Endothelial cell of umbilical vein (primary cell): Measurements from ENCODE around the gene LYRM1. TPM values are rescaled to one million over a fixed set of nuclear protein-coding genes. Genes with fewer than 3 reads are reported as not detected.
A peak's percentile ranks its signal among the peaks of the same experiment; 100 is the strongest.

Experiments
- BruUV-seq: library from RNA; stranded (reverse); fragments of 400-500 nt; replicated peaks from 2 replicates; lab custom pipeline; 2021; lab: Mats Ljungman, UMichigan
- CTCF ChIA-PET: fragments of 300-600, 350-600 bp; sonication (Branson Sonifier 250); formaldehyde crosslinking; loops from one replicate; lab custom pipeline; 2021; ENCODE audit warnings: antibody characterized with exemption, inconsistent platforms; lab: Charles Lee
- POLR2A ChIA-PET: fragments of 300-600, 350-600 bp; sonication (Branson Sonifier 250); formaldehyde crosslinking; loops from one replicate; lab custom pipeline; 2021; ENCODE audit warnings: antibody characterized with exemption, inconsistent platforms; lab: Charles Lee
- DNase-seq: peaks from one replicate; pipeline ENCODE4 v3.0.0-alpha.2; 2011; ENCODE audit warnings: low read depth, low spot score
- FAIRE-seq: peaks from 2 replicates; lab custom pipeline; 2011; peaks lifted over from hg19 to GRCh38; lab: Jason Lieb, UNC
- H2AFZ ChIP-seq: 2 replicates; pipeline ENCODE4 v1.6.0; 2012; ENCODE audit warnings: low read depth, low read length, control low read depth, inconsistent platforms
- H3K27ac ChIP-seq: 2 replicates; pipeline ENCODE4 v1.5.1; 2011; ENCODE audit warnings: low read depth, mild to moderate bottlenecking, control low read depth, low read length, moderate library complexity; ENCODE audit not compliant: insufficient read depth
- H3K27me3 ChIP-seq, 2 experiments: 2 replicates each; pipeline versions ENCODE4 v1.6.0 to v1.6.1; 2011; ENCODE audit warnings: low read length in 2 of 2, mixed read lengths in 1 of 2; ENCODE audit not compliant: control insufficient read depth in 2 of 2, insufficient read depth in 2 of 2
- H3K36me3 ChIP-seq, 2 experiments: 2 replicates in 1 of 2; 3 replicates in 1 of 2; pipeline ENCODE4 v1.5.1; 2011; ENCODE audit warnings: low read length in 2 of 2, mild to moderate bottlenecking in 1 of 2, moderate library complexity in 1 of 2; ENCODE audit not compliant: control insufficient read depth in 2 of 2, insufficient read depth in 2 of 2; ENCODE audit errors: extremely low read depth in 1 of 2
- H3K4me1 ChIP-seq: 3 replicates; pipeline ENCODE4 v1.5.1; 2011; ENCODE audit warnings: mild to moderate bottlenecking, low read length; ENCODE audit not compliant: control insufficient read depth, insufficient read depth; ENCODE audit errors: extremely low read depth
- H3K4me2 ChIP-seq: 2 replicates; pipeline ENCODE4 v1.6.1; 2011; ENCODE audit warnings: low read length, control low read depth, mixed read lengths; ENCODE audit not compliant: insufficient read depth
- H3K4me3 ChIP-seq, 3 experiments: fragments of 200-600 bp in 1 of 3; sonication (generic), shearing (Covaris generic) in 1 of 3; replicated peaks in 1 of 3; 2 replicates each; pipeline ENCODE4 v1.5.1; 2011 to 2016; ENCODE audit warnings: control low read depth in 3 of 3, low read length in 3 of 3, mild to moderate bottlenecking in 2 of 3, inconsistent platforms in 1 of 3, low read depth in 1 of 3, moderate library complexity in 1 of 3; ENCODE audit not compliant: insufficient read depth in 1 of 3
- H3K79me2 ChIP-seq: 2 replicates; pipeline ENCODE4 v1.6.0; 2012; ENCODE audit warnings: low read length, inconsistent platforms; ENCODE audit not compliant: control insufficient read depth, insufficient read depth
- H3K9ac ChIP-seq: replicated peaks from 2 replicates; pipeline ENCODE3; 2011; ENCODE audit warnings: low read length, control low read depth; ENCODE audit not compliant: insufficient read depth; ENCODE audit errors: extremely low read depth
- H3K9me1 ChIP-seq: replicated peaks from 3 replicates; pipeline ENCODE4 v1.6.0; 2011; ENCODE audit warnings: mild to moderate bottlenecking, low read length; ENCODE audit not compliant: control insufficient read depth, insufficient read depth; ENCODE audit errors: extremely low read depth
- H3K9me3 ChIP-seq: replicated peaks from 2 replicates; pipeline ENCODE4 v1.5.1; 2012; ENCODE audit warnings: low read length, inconsistent platforms; ENCODE audit not compliant: control insufficient read depth, insufficient read depth
- H4K20me1 ChIP-seq: replicated peaks from 2 replicates; pipeline ENCODE3; 2011; ENCODE audit warnings: mild to moderate bottlenecking, low read length; ENCODE audit not compliant: control insufficient read depth, insufficient read depth; ENCODE audit errors: extremely low read depth
- CTCF ChIP-seq, 2 donors: IDR thresholded peaks; 1 replicate in 1 of 2; 2 replicates in 1 of 2; pipeline ENCODE4 v1.5.1; 2011; ENCODE audit warnings: low read length in 2 of 2, mild to moderate bottlenecking in 2 of 2, moderate library complexity in 2 of 2, control low read depth in 1 of 2, inconsistent platforms in 1 of 2, low read depth in 1 of 2; ENCODE audit not compliant: insufficient read depth in 1 of 2; ENCODE audit errors: extremely low read depth in 1 of 2
- EZH2 ChIP-seq: IDR thresholded peaks from 2 replicates; pipeline ENCODE4 v1.6.1; 2012; ENCODE audit warnings: borderline replicate concordance, low read depth, mild to moderate bottlenecking, moderate library complexity, low read length, inconsistent platforms; ENCODE audit not compliant: severe bottlenecking
- FOS ChIP-seq: IDR thresholded peaks from 2 replicates; pipeline ENCODE4 v1.6.1; 2011; ENCODE audit warnings: mild to moderate bottlenecking, low read length, moderate library complexity, borderline replicate concordance; ENCODE audit not compliant: insufficient read depth
- GATA2 ChIP-seq: IDR thresholded peaks from 2 replicates; pipeline ENCODE4 v1.7.0; 2011; ENCODE audit warnings: low read depth, mild to moderate bottlenecking, moderate library complexity, mixed read lengths, low read length; ENCODE audit not compliant: insufficient read length, insufficient read depth
- JUN ChIP-seq: IDR thresholded peaks from 2 replicates; pipeline ENCODE4 v1.6.1; 2011; ENCODE audit warnings: borderline replicate concordance, low read depth; ENCODE audit not compliant: insufficient read length, insufficient read depth
- MYC ChIP-seq: IDR thresholded peaks from one replicate; pipeline ENCODE4 v1.6.1; 2011; ENCODE audit warnings: mild to moderate bottlenecking, low read depth, low read length
- POLR2A ChIP-seq: IDR thresholded peaks from 2 replicates; pipeline ENCODE4 v1.6.1; 2012; ENCODE audit warnings: low read depth, mild to moderate bottlenecking, control low read depth, low read length
- POLR2AphosphoS5 ChIP-seq: IDR thresholded peaks from 2 replicates; pipeline ENCODE4 v1.6.1; 2012; ENCODE audit warnings: low read depth, mild to moderate bottlenecking, control low read depth, low read length, moderate library complexity; ENCODE audit not compliant: insufficient read depth
- dilution Hi-C: fragments of 300-500 bp; cut with MboI; formaldehyde crosslinking; loops from one replicate; pipeline ENCODE4 v1.15.0; 2019; ENCODE audit warnings: low sequenced_read_pairs; ENCODE audit not compliant: extremely low pct_ligation_motif_present
- intact Hi-C: fragments of 100-400 bp; cut with micrococcal nuclease; formaldehyde crosslinking; loops from one replicate; pipeline ENCODE4 v1.10.0; 2022
- polyA plus RNA-seq, 4 experiments: library from polyadenylated mRNA; depleted of rRNA in 3 of 4; stranded (reverse) in 3 of 4; unstranded in 1 of 4; fragments of >200 nt; gene quantifications; 2 replicates each; pipeline versions ENCODE4 v1.2.1 to v1.2.3, GENCODE V29; 2011 to 2012; ENCODE audit warnings: missing spikeins in 1 of 4
- total RNA-seq: library from RNA; stranded (reverse); gene quantifications from 2 replicates; pipeline ENCODE4 v1.2.3, GENCODE V29; 2021
- TF ChIP-seq, protein P1 (sequence below): IDR thresholded peaks from 2 replicates; pipeline ENCODE4 v1.6.1; 2011; ENCODE audit not compliant: insufficient read depth, insufficient read length

Gene LYRM1
- total and polyA plus RNA-seq, 2 donors (not counting 3 experiments of a cell fraction or from before 2014, with no cell fraction given): 20.4 to 28.4 TPM

DNA sequence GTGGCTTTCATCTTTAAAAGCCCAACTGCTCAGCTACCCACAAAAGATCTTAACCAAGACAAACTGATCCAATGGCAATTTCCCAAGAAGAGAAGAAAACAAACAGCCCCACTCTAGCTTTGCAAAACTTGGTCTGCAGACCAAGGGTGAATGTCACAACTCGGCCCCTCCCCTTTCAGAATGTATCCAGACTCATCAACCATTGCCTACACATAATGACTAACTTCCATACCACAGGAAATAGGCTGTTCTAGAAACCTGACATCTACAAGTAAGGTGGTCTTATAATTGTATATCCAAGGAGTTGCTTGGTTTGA lies 16.4 kb upstream of the LYRM1 start:
- POLR2A ChIA-PET: no interaction called here
- peaks cover 12% of the 10 kb centered on the region for H3K4me1 ChIP-seq
- DNase-seq: no peak
- H3K79me2 ChIP-seq: peaks cover 85% of the 10 kb centered on the region
- no peak overlapping the region for H3K27ac ChIP-seq
- no peak overlapping the region for H3K4me2 ChIP-seq
- no peaks in the 10 kb centered on the region for H3K36me3 ChIP-seq
- no peak overlapping the region for H3K9ac ChIP-seq
- FAIRE-seq: no peak
- intact Hi-C loops: no loop called here
- no peaks in the 10 kb centered on the region for H3K9me1 ChIP-seq
- no TSS peak for BruUV-seq
- TF ChIP-seq POLR2A (no peak), EZH2 (no peak), CTCF (IDR thresholded peaks at IDR 0.05; ENCODE audit: extremely low read depth in 1 of 2, insufficient read depth in 1 of 2, low read depth in 1 of 2, low read length in 2 of 2) (no peak), FOS (peak; percentile 27)
- dilution Hi-C loops: no loop called here
- no peaks in the 10 kb centered on the region for H3K9me3 ChIP-seq
- peaks cover 7% of the 10 kb centered on the region for H4K20me1 ChIP-seq
- CTCF ChIA-PET: interaction anchor here (1.0 kb wide), 1 partner anchor 18 kb away, joined by 3 read pairs; no protein-coding TSS in a partner anchor
- no peaks in the 10 kb centered on the region for H3K27me3 ChIP-seq
- no peak overlapping the region for H3K4me3 ChIP-seq
- H2AFZ ChIP-seq: no peak overlapping the region

DNA sequence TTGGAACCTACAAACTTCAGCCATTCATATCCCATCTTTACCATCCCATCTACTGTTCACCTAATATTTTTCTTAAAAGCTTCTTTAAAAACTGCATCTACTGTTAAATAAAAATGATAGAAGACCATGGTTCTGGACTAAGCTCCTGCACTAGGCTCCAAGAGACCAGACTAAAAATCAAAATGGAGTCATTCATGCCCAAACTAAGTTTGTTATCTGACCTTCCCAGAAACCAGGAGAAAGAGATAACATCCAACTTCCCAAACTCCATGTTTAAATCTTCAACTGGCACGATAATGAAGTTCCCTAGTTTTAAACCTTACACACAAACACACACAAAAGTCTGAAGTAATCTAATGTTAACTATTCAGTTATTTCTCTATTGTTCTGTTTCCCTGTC lies 14.3 kb upstream of the LYRM1 start:
- Histone ChIP-seq H2AFZ (no peak overlapping the region), H4K20me1 (peaks cover 7% of the 10 kb centered on the region), H3K9ac (no peak overlapping the region), H3K9me1 (no peaks in the 10 kb centered on the region), H3K4me2 (no peak overlapping the region), H3K9me3 (no peaks in the 10 kb centered on the region), H3K36me3 (no peaks in the 10 kb centered on the region), H3K79me2 (peaks cover 84% of the 10 kb centered on the region), H3K4me3 (no peak overlapping the region), H3K27me3 (no peaks in the 10 kb centered on the region), H3K4me1 (no peaks in the 10 kb centered on the region), H3K27ac (no peak overlapping the region)
- intact Hi-C loops: no loop called here
- no TSS peak for BruUV-seq
- FAIRE-seq (no peak), DNase-seq (no peak)
- POLR2A ChIA-PET: no interaction called here
- CTCF ChIA-PET: interaction anchor here (1.3 to 2.5 kb wide), 2 partner anchors 12 to 35 kb away, joined by 4 to 10 read pairs; no protein-coding TSS in a partner anchor
- dilution Hi-C loops: no loop called here
- no peak for TF ChIP-seq MYC
- TF ChIP-seq, protein P1, sequence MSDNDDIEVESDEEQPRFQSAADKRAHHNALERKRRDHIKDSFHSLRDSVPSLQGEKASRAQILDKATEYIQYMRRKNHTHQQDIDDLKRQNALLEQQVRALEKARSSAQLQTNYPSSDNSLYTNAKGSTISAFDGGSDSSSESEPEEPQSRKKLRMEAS: no peak
- TF ChIP-seq FOS: no peak
- no peak for TF ChIP-seq POLR2A
- no peak for TF ChIP-seq CTCF (IDR thresholded peaks at IDR 0.05; ENCODE audit: extremely low read depth in 1 of 2, insufficient read depth in 1 of 2, low read depth in 1 of 2, low read length in 2 of 2)
- TF ChIP-seq EZH2: no peak
- no peak for TF ChIP-seq JUN
- TF ChIP-seq GATA2: no peak
- TF ChIP-seq POLR2AphosphoS5: no peak
